Transverse colon (tissue), 4 donors: Measurements from ENCODE around the gene EFR3B.

Source experiments
- CTCF ChIP-seq, 5 experiments: fragments of 200-600 bp in 3 of 5; fragments of 450-650 bp in 2 of 5; sonication (generic) in 3 of 5; IDR thresholded peaks; 1 replicate in 2 of 5; 2 replicates in 3 of 5; pipeline ENCODE4 v1.5.1; 2016 to 2017; ENCODE audit warnings: antibody characterized with exemption in 5 of 5, inconsistent platforms in 3 of 5, mild to moderate bottlenecking in 2 of 5, moderate library complexity in 1 of 5
- EP300 ChIP-seq: sonication (generic); formaldehyde crosslinking; IDR thresholded peaks from one replicate; pipeline ENCODE4 v1.6.1; 2017; ENCODE audit warnings: antibody characterized with exemption, low read depth
- POLR2A ChIP-seq: fragments of 450-650 bp; IDR thresholded peaks from one replicate; pipeline ENCODE4 v1.6.1; 2016; ENCODE audit warnings: antibody characterized with exemption, mild to moderate bottlenecking, moderate library complexity
- POLR2AphosphoS5 ChIP-seq, 3 donors: sonication (generic); formaldehyde crosslinking; IDR thresholded peaks; one replicate each; pipeline ENCODE4 v1.6.1; 2016; ENCODE audit warnings: antibody characterized with exemption in 3 of 3

GRCh38 chr2:25174192-25174861, 132.5 kb downstream of the EFR3B start:
- TF ChIP-seq POLR2AphosphoS5 (IDR thresholded peaks at IDR 0.05) (no peak), CTCF (IDR thresholded peaks at IDR 0.05) (no peak), EP300 (no peak), POLR2A (no peak)
